Keratinocyte (primary cell): ENCODE data around the gene GKN2. TPM values are rescaled to one million over a fixed set of nuclear protein-coding genes. Genes with fewer than 3 reads are reported as not detected.

Experiments
- DNase-seq: peaks from one replicate; pipeline ENCODE4 v3.0.0-alpha.2; 2011; ENCODE audit warnings: low read depth, missing footprints, low spot score
- FAIRE-seq: peaks from 2 replicates; lab custom pipeline; 2011; peaks lifted over from hg19 to GRCh38; lab: Jason Lieb, UNC
- H2AFZ ChIP-seq: 2 replicates; pipeline ENCODE4 v1.6.0; 2012; ENCODE audit warnings: low read length, control low read depth, inconsistent platforms; ENCODE audit not compliant: control insufficient read depth
- H3K27ac ChIP-seq: 2 replicates; pipeline ENCODE4 v1.5.1; 2011; ENCODE audit warnings: low read length; ENCODE audit not compliant: control insufficient read depth, insufficient read depth
- H3K27me3 ChIP-seq: 3 replicates; pipeline ENCODE4 v1.6.0; 2011; ENCODE audit warnings: low read length; ENCODE audit not compliant: control insufficient read depth, insufficient read depth; ENCODE audit errors: extremely low read depth
- H3K36me3 ChIP-seq, 2 experiments: 2 replicates in 1 of 2; 3 replicates in 1 of 2; pipeline ENCODE4 v1.5.1; 2011; ENCODE audit warnings: low read length in 2 of 2, mild to moderate bottlenecking in 1 of 2; ENCODE audit not compliant: control insufficient read depth in 2 of 2, insufficient read depth in 2 of 2; ENCODE audit errors: extremely low read depth in 1 of 2
- H3K4me1 ChIP-seq: 3 replicates; pipeline ENCODE4 v1.5.1; 2011; ENCODE audit warnings: low read length; ENCODE audit not compliant: control insufficient read depth, insufficient read depth; ENCODE audit errors: extremely low read depth
- H3K4me2 ChIP-seq: 3 replicates; pipeline ENCODE4 v1.6.0; 2011; ENCODE audit warnings: low read depth, low read length; ENCODE audit not compliant: control insufficient read depth, insufficient read depth; ENCODE audit errors: extremely low read depth
- H3K4me3 ChIP-seq, 3 experiments: fragments of 200-600 bp in 1 of 3; sonication (generic) in 1 of 3; 2 replicates in 2 of 3; 3 replicates in 1 of 3; pipeline ENCODE4 v1.5.1; 2011 to 2016; ENCODE audit warnings: low read length in 3 of 3, mild to moderate bottlenecking in 3 of 3, control low read depth in 2 of 3, inconsistent platforms in 1 of 3, low read depth in 1 of 3, mixed read lengths in 1 of 3, mixed run types in 1 of 3, moderate library complexity in 1 of 3; ENCODE audit not compliant: control insufficient read depth in 2 of 3, insufficient read depth in 2 of 3; ENCODE audit errors: extremely low read depth in 1 of 3
- H3K79me2 ChIP-seq: 2 replicates; pipeline ENCODE4 v1.6.0; 2012; ENCODE audit warnings: low read length; ENCODE audit not compliant: control insufficient read depth, insufficient read depth
- H3K9ac ChIP-seq: 3 replicates; pipeline ENCODE4 v1.6.0; 2011; ENCODE audit warnings: low read length; ENCODE audit not compliant: control insufficient read depth, insufficient read depth; ENCODE audit errors: extremely low read depth
- H3K9me1 ChIP-seq: 3 replicates; pipeline ENCODE4 v1.6.0; 2011; ENCODE audit warnings: low read length; ENCODE audit not compliant: control insufficient read depth, insufficient read depth; ENCODE audit errors: extremely low read depth
- H3K9me3 ChIP-seq: 2 replicates; pipeline ENCODE4 v1.5.1; 2012; ENCODE audit warnings: low read depth, low read length; ENCODE audit not compliant: control insufficient read depth
- H4K20me1 ChIP-seq: 3 replicates; pipeline ENCODE4 v1.6.0; 2011; ENCODE audit warnings: low read length; ENCODE audit not compliant: control insufficient read depth, insufficient read depth; ENCODE audit errors: extremely low read depth
- CTCF ChIP-seq, 3 experiments: IDR thresholded peaks in 1 of 3; conservative IDR thresholded peaks in 1 of 3; optimal IDR thresholded peaks in 1 of 3; 2 replicates in 2 of 3; 3 replicates in 1 of 3; pipeline versions ENCODE3 to v1.5.1; 2011; ENCODE audit warnings: low read length in 3 of 3, mild to moderate bottlenecking in 3 of 3, moderate library complexity in 2 of 3, control low read depth in 1 of 3, inconsistent platforms in 1 of 3; ENCODE audit not compliant: insufficient read depth in 2 of 3; ENCODE audit errors: extremely low read depth in 1 of 3
- EZH2 ChIP-seq: IDR thresholded peaks from one replicate; pipeline ENCODE4 v1.6.1; 2012; ENCODE audit warnings: inconsistent platforms, mild to moderate bottlenecking, low read length, moderate library complexity
- dilution Hi-C: fragments of 300-500 bp; cut with MboI; formaldehyde crosslinking; loops from one replicate; pipeline ENCODE4 v1.7.0; 2020; ENCODE audit warnings: low sequenced_read_pairs; ENCODE audit not compliant: extremely low pct_ligation_motif_present
- polyA plus RNA-seq, 5 experiments: library from polyadenylated mRNA; depleted of rRNA in 3 of 5; stranded (reverse) in 3 of 5; stranded (forward) in 1 of 5; unstranded in 1 of 5; fragments of >200 nt; gene quantifications; 1 replicate in 1 of 5; 2 replicates in 3 of 5; 3 replicates in 1 of 5; pipeline versions ENCODE4 v1.2.1 to v1.2.3, GENCODE V29; 2011 to 2012; ENCODE audit warnings: missing spikeins in 2 of 5, low read depth in 1 of 5, low replicate concordance in 1 of 5

The GKN2 gene
- polyA plus RNA-seq, 1 donor (not counting 4 experiments of a cell fraction or from before 2014, with no cell fraction given): 0.08 TPM

GRCh38 chr2:68932402-68932801 is 20.3 kb downstream of the GKN2 start:
- Histone ChIP-seq H3K9ac (no peak overlapping the region), H3K79me2 (no peaks in the 10 kb centered on the region), H3K9me3 (no peaks in the 10 kb centered on the region), H2AFZ (no peak overlapping the region), H3K9me1 (no peaks in the 10 kb centered on the region), H4K20me1 (no peaks in the 10 kb centered on the region), H3K4me3 (no peak overlapping the region), H3K36me3 (no peaks in the 10 kb centered on the region), H3K4me1 (peaks cover 35% of the 10 kb centered on the region), H3K27ac (no peak overlapping the region), H3K27me3 (no peaks in the 10 kb centered on the region), H3K4me2 (no peak overlapping the region)
- TF ChIP-seq EZH2 (no peak), CTCF (optimal IDR thresholded peaks at IDR 0.05 in 1 of 3, IDR thresholded peaks at IDR 0.05 in 1 of 3, conservative IDR thresholded peaks at IDR 0.05 in 1 of 3; ENCODE audit: extremely low read depth in 1 of 3, insufficient read depth in 2 of 3, low read length in 3 of 3) (no peak)
- DNase-seq (no peak), FAIRE-seq (no peak)
- dilution Hi-C loops: no loop called here

- no peak overlapping the region for H3K27ac ChIP-seq
- no peaks in the 10 kb centered on the region for H3K9me1 ChIP-seq
- peaks cover 29% of the 10 kb centered on the region for H3K4me1 ChIP-seq
- H4K20me1 ChIP-seq: no peaks in the 10 kb centered on the region
- H2AFZ ChIP-seq: no peak overlapping the region
- H3K36me3 ChIP-seq: no peaks in the 10 kb centered on the region
- no peaks in the 10 kb centered on the region for H3K9me3 ChIP-seq
- no peaks in the 10 kb centered on the region for H3K27me3 ChIP-seq
- TF ChIP-seq EZH2 (no peak), CTCF (optimal IDR thresholded peaks at IDR 0.05 in 1 of 3, IDR thresholded peaks at IDR 0.05 in 1 of 3, conservative IDR thresholded peaks at IDR 0.05 in 1 of 3; ENCODE audit: extremely low read depth in 1 of 3, insufficient read depth in 2 of 3, low read length in 3 of 3) (no peak)
- H3K4me3 ChIP-seq: no peak overlapping the region
- FAIRE-seq: no peak
- H3K79me2 ChIP-seq: no peaks in the 10 kb centered on the region
- dilution Hi-C loops: no loop called here
- no peak overlapping the region for H3K4me2 ChIP-seq
- no peak for DNase-seq
- H3K9ac ChIP-seq: no peak overlapping the region
These were observed 20.9 kb downstream of the GKN2 start for GRCh38 chr2:68931799-68932198.
